Tongue (tissue), 2 donors: ENCODE measurements around the gene USP17L20. TPM values are rescaled to one million over a fixed set of nuclear protein-coding genes. Genes with fewer than 3 reads are reported as not detected.
"Not testable (repeated sequence)": the region's sequence is repeated elsewhere in the genome, so short reads cannot be mapped to it uniquely, and the experiment has no call there.

Source experiments
- DNase-seq: peaks from one replicate; pipeline ENCODE4 v3.0.0-alpha.2; 2015
- total RNA-seq: library from RNA; depleted of rRNA; stranded (reverse); fragments of >200 nt; gene quantifications from one replicate; pipeline ENCODE4 v1.2.3, GENCODE V29; 2014

USP17L20 gene, protein sequence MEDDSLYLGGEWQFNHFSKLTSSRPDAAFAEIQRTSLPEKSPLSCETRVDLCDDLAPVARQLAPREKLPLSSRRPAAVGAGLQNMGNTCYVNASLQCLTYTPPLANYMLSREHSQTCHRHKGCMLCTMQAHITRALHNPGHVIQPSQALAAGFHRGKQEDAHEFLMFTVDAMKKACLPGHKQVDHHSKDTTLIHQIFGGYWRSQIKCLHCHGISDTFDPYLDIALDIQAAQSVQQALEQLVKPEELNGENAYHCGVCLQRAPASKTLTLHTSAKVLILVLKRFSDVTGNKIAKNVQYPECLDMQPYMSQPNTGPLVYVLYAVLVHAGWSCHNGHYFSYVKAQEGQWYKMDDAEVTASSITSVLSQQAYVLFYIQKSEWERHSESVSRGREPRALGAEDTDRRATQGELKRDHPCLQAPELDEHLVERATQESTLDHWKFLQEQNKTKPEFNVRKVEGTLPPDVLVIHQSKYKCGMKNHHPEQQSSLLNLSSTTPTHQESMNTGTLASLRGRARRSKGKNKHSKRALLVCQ
- total RNA-seq, result not detected

DNA sequence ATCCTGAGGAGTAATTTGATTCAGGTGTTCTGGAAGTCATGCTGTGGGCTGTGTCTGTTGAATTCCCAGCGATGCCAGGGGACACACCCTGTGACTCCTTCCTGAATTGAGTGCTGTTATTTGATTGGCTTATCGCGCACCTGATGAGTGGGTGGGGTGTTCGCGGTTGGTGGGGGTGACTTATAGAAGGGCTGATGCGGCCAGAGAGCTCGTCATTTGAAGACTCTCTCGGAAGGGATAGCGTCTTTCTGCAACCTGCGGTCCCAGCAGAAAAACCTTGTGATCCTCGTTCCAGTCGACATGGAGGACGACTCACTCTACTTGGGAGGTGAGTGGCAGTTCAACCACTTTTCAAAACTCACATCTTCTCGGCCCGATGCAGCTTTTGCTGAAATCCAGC lies at the start of gene USP17L20:
TSS of gene USP17L20 (plus strand) at position 301 of the 400 bp plus-strand sequence. CDS start at position 301, 0 bp downstream.
- DNase-seq, result not testable (repeated sequence)

DNA sequence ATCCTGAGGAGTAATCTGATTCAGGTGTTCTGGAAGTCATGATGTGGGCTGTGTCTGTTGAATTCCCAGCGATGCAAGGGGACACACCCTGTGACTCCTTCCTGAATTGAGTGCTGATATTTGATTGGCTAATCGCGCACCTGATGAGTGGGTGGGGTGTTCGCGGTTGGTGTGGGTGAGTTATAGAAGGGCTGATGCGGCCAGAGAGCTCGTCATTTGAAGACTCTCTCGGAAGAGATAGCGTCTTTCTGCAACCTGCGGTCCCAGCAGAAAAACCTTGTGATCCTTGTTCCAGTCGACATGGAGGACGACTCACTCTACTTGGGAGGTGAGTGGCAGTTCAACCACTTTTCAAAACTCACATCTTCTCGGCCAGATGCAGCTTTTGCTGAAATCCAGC lies 47.6 kb upstream of the USP17L20 start, which contains the start of gene USP17L10:
TSS of gene USP17L10 (plus strand) at position 301 of the 400 bp plus-strand sequence. CDS start at position 301, 0 bp downstream.
- not testable (repeated sequence) for DNase-seq

DNA sequence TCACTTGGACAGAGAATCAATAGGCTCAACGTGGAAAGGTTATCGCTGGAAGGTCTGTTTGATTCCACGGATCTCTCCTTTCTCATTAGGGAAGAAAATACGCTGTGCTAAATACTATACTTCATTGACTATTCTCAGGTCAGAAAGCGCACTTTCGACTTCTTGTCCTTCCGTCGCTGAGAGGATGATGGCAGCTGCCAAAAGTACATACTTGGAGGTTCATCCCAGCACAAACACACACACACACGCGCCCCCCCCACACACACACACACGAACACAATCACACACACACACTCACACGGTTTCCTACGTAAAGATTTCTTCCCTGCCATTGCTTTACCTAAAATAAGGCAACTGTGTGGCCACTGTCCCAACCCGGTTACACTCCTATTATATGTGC lies 43.2 kb upstream of the USP17L20 start:
- DNase-seq, result not testable (repeated sequence)

DNA sequence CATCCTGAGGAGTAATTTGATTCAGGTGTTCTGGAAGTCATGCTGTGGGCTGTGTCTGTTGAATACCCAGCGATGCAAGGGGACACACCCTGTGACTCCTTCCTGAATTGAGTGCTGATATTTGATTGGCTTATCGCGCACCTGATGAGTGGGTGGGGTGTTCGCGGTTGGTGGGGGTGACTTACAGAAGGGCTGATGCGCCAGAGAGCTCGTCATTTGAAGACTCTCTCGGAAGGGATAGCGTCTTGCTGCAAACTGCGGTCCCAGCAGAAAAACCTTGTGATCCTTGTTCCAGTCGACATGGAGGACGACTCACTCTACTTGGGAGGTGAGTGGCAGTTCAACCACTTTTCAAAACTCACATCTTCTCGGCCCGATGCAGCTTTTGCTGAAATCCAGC lies 42.8 kb upstream of the USP17L20 start, which contains the start of gene USP17L11:
TSS of gene USP17L11 (plus strand) at position 301 of the 400 bp plus-strand sequence. CDS start at position 301, 0 bp downstream.
- not testable (repeated sequence) for DNase-seq

DNA sequence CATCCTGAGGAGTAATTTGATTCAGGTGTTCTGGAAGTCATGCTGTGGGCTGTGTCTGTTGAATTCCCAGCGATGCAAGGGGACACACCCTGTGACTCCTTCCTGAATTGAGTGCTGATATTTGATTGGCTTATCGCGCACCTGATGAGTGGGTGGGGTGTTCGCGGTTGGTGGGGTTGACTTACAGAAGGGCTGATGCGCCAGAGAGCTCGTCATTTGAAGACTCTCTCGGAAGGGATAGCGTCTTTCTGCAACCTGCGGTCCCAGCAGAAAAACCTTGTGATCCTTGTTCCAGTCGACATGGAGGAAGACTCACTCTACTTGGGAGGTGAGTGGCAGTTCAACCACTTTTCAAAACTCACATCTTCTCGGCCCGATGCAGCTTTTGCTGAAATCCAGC lies 38.1 kb upstream of the USP17L20 start, which contains the start of gene USP17L12:
TSS of gene USP17L12 (plus strand) at position 301 of the 400 bp plus-strand sequence. CDS start at position 301, 0 bp downstream.
- not testable (repeated sequence) for DNase-seq

DNA sequence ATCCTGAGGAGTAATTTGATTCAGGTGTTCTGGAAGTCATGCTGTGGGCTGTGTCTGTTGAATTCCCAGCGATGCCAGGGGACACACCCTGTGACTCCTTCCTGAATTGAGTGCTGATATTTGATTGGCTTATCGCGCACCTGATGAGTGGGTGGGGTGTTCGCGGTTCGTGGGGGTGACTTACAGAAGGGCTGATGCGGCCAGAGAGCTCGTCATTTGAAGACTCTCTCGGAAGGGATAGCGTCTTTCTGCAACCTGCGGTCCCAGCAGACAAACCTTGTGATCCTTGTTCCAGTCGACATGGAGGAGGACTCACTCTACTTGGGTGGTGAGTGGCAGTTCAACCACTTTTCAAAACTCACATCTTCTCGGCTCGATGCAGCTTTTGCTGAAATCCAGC lies 33.3 kb upstream of the USP17L20 start, which contains the start of gene USP17L13:
TSS of gene USP17L13 (plus strand) at position 301 of the 400 bp plus-strand sequence. CDS start at position 301, 0 bp downstream.
- DNase-seq, result not testable (repeated sequence)

DNA sequence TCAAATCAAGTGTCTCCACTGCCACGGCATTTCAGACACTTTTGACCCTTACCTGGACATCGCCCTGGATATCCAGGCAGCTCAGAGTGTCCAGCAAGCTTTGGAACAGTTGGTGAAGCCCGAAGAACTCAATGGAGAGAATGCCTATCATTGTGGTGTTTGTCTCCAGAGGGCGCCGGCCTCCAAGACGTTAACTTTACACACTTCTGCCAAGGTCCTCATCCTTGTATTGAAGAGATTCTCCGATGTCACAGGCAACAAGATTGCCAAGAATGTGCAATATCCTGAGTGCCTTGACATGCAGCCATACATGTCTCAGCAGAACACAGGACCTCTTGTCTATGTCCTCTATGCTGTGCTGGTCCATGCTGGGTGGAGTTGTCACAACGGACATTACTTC lies 27.7 kb upstream of the USP17L20 start:
- DNase-seq, result not testable (repeated sequence)

DNA sequence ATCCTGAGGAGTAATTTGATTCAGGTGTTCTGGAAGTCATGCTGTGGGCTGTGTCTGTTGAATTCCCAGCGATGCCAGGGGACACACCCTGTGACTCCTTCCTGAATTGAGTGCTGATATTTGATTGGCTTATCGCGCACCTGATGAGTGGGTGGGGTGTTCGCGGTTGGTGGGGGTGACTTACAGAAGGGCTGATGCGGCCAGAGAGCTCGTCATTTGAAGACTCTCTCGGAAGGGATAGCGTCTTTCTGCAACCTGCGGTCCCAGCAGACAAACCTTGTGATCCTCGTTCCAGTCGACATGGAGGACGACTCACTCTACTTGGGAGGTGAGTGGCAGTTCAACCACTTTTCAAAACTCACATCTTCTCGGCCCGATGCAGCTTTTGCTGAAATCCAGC lies 23.8 kb upstream of the USP17L20 start, which contains the start of gene USP17L15:
TSS of gene USP17L15 (plus strand) at position 301 of the 400 bp plus-strand sequence. CDS start at position 301, 0 bp downstream.
- not testable (repeated sequence) for DNase-seq

DNA sequence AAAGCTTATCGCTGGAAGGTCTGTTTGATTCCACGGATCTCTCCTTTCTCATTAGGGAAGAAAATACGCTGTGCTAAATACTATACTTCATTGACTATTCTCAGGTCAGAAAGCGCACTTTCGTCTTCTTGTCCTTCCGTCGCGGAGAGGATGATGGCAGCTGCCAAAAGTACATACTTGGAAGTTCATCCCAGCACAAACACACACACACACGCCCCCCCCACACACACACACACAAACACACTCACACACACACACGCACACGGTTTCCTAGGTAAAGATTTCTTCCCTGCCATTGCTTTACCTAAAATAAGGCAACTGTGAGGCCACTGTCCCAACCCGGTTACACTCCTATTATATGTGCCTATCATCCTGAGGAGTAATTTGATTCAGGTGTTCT lies 19.5 kb upstream of the USP17L20 start:
- peak; percentile 0 for DNase-seq

DNA sequence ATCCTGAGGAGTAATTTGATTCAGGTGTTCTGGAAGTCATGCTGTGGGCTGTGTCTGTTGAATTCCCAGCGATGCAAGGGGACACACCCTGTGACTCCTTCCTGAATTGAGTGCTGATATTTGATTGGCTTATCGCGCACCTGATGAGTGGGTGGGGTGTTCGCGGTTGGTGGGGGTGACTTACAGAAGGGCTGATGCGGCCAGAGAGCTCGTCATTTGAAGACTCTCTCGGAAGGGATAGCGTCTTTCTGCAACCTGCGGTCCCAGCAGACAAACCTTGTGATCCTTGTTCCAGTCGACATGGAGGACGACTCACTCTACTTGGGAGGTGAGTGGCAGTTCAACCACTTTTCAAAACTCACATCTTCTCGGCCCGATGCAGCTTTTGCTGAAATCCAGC lies 14.3 kb upstream of the USP17L20 start, which contains the start of gene USP17L17:
TSS of gene USP17L17 (plus strand) at position 301 of the 400 bp plus-strand sequence. CDS start at position 301, 0 bp downstream.
- DNase-seq, result not testable (repeated sequence)

DNA sequence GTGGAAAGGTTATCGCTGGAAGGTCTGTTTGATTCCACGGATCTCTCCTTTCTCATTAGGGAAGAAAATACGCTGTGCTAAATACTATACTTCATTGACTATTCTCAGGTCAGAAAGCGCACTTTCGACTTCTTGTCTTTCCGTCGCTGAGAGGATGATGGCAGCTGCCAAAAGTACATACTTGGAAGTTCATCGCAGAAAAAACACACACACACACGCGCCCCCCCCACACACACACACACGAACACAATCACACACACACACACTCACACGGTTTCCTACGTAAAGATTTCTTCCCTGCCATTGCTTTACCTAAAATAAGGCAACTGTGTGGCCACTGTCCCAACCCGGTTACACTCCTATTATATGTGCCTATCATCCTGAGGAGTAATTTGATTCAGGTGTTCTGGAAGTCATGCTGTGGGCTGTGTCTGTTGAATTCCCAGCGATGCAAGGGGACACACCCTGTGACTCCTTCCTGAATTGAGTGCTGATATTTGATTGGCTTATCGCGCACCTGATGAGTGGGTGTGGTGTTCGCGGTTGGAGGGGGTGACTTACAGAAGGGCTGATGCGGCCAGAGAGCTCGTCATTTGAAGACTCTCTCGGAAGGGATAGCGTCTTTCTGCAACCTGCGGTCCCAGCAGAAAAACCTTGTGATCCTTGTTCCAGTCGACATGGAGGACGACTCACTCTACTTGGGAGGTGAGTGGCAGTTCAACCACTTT lies 9.8 kb upstream of the USP17L20 start, which contains the start of gene USP17L18:
TSS of gene USP17L18 (plus strand) at position 678 of the 728 bp plus-strand sequence. CDS start at position 678, 0 bp downstream.
- DNase-seq, result peak; percentile 0

DNA sequence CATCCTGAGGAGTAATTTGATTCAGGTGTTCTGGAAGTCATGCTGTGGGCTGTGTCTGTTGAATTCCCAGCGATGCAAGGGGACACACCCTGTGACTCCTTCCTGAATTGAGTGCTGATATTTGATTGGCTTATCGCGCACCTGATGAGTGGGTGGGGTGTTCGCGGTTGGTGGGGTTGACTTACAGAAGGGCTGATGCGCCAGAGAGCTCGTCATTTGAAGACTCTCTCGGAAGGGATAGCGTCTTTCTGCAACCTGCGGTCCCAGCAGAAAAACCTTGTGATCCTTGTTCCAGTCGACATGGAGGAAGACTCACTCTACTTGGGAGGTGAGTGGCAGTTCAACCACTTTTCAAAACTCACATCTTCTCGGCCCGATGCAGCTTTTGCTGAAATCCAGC lies 4.8 kb upstream of the USP17L20 start, which contains the start of gene USP17L19:
TSS of gene USP17L19 (plus strand) at position 301 of the 400 bp plus-strand sequence. CDS start at position 301, 0 bp downstream.
- not testable (repeated sequence) for DNase-seq

DNA sequence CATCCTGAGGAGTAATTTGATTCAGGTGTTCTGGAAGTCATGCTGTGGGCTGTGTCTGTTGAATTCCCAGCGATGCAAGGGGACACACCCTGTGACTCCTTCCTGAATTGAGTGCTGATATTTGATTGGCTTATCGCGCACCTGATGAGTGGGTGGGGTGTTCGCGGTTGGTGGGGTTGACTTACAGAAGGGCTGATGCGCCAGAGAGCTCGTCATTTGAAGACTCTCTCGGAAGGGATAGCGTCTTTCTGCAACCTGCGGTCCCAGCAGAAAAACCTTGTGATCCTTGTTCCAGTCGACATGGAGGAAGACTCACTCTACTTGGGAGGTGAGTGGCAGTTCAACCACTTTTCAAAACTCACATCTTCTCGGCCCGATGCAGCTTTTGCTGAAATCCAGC lies 4.6 kb downstream of the USP17L20 start, which contains the start of gene USP17L21:
TSS of gene USP17L21 (plus strand) at position 301 of the 400 bp plus-strand sequence. CDS start at position 301, 0 bp downstream.
- DNase-seq, result not testable (repeated sequence)

DNA sequence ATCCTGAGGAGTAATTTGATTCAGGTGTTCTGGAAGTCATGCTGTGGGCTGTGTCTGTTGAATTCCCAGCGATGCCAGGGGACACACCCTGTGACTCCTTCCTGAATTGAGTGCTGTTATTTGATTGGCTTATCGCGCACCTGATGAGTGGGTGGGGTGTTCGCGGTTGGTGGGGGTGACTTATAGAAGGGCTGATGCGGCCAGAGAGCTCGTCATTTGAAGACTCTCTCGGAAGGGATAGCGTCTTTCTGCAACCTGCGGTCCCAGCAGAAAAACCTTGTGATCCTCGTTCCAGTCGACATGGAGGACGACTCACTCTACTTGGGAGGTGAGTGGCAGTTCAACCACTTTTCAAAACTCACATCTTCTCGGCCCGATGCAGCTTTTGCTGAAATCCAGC lies 9.4 kb downstream of the USP17L20 start, which contains the start of gene USP17L22:
TSS of gene USP17L22 (plus strand) at position 301 of the 400 bp plus-strand sequence. CDS start at position 301, 0 bp downstream.
- not testable (repeated sequence) for DNase-seq

DNA sequence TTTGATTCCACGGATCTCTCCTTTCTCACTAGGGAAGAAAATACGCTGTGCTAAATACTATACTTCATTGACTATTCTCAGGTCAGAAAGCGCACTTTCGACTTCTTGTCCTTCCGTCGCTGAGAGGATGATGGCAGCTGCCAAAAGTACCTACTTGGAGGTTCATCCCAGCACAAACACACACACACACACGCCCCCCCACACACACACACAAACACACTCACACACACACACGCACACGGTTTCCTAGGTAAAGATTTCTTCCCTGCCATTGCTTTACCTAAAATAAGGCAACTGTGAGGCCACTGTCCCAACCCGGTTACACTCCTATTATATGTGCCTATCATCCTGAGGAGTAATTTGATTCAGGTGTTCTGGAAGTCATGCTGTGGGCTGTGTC lies 13.8 kb downstream of the USP17L20 start:
- not testable (repeated sequence) for DNase-seq

Other genes with a start within 250 kb of the USP17L20 start
- gene FAM90A26, start 87.7 kb upstream of the USP17L20 start, total RNA-seq, result not detected
- gene USP17L10, start 47.5 kb upstream of the USP17L20 start, total RNA-seq, result not detected
- gene USP17L11, start 42.7 kb upstream of the USP17L20 start, total RNA-seq, result not detected
- gene USP17L12, start 38.0 kb upstream of the USP17L20 start, total RNA-seq, result not detected
- gene USP17L13, start 33.2 kb upstream of the USP17L20 start, total RNA-seq, result not detected
- not detected for gene USP17L15, start 23.7 kb upstream of the USP17L20 start, total RNA-seq
- gene USP17L17, start 14.2 kb upstream of the USP17L20 start, total RNA-seq, result not detected
- not detected for gene USP17L18, start 9.5 kb upstream of the USP17L20 start, total RNA-seq
- not detected for gene USP17L19, start 4.7 kb upstream of the USP17L20 start, total RNA-seq
- not detected for gene USP17L21, start 4.7 kb downstream of the USP17L20 start, total RNA-seq
- not detected for gene USP17L22, start 9.5 kb downstream of the USP17L20 start, total RNA-seq
- gene USP17L24, start 67.0 kb downstream of the USP17L20 start, total RNA-seq, result not detected
- not detected for gene USP17L25, start 71.8 kb downstream of the USP17L20 start, total RNA-seq
- not detected for gene USP17L26, start 76.5 kb downstream of the USP17L20 start, total RNA-seq
- gene USP17L5, start 81.3 kb downstream of the USP17L20 start, total RNA-seq, result not detected
- not detected for gene USP17L27, start 86.0 kb downstream of the USP17L20 start, total RNA-seq
- not detected for gene USP17L28, start 90.8 kb downstream of the USP17L20 start, total RNA-seq
- gene USP17L29, start 95.5 kb downstream of the USP17L20 start, total RNA-seq, result not detected
- not detected for gene USP17L30, start 105.0 kb downstream of the USP17L20 start, total RNA-seq
- gene DEFB131A, start 186.3 kb downstream of the USP17L20 start, total RNA-seq, result not detected